NCI-H1092 (cell line): ENCODE measurements around the gene NSD2.
"Not testable (repeated sequence)": the region's sequence is repeated elsewhere in the genome, so short reads cannot be mapped to it uniquely, and the experiment has no call there.

Experiments used
- DNase-seq: peaks from one replicate; lab custom pipeline; 2025; lab: John Stamatoyannopoulos, UW

The NSD2 gene

GRCh38 chr4:1870578-1871443 lies at the start of gene NSD2:
Gene NSD2 (plus strand): TSS chr4:1871393. CDS start chr4:1900655, 29,262 bp downstream.
- DNase-seq: peak; percentile 94

- no peak for DNase-seq
Measured at GRCh38 chr4:1821679-1822567, 49.3 kb upstream of the NSD2 start.

DNA sequence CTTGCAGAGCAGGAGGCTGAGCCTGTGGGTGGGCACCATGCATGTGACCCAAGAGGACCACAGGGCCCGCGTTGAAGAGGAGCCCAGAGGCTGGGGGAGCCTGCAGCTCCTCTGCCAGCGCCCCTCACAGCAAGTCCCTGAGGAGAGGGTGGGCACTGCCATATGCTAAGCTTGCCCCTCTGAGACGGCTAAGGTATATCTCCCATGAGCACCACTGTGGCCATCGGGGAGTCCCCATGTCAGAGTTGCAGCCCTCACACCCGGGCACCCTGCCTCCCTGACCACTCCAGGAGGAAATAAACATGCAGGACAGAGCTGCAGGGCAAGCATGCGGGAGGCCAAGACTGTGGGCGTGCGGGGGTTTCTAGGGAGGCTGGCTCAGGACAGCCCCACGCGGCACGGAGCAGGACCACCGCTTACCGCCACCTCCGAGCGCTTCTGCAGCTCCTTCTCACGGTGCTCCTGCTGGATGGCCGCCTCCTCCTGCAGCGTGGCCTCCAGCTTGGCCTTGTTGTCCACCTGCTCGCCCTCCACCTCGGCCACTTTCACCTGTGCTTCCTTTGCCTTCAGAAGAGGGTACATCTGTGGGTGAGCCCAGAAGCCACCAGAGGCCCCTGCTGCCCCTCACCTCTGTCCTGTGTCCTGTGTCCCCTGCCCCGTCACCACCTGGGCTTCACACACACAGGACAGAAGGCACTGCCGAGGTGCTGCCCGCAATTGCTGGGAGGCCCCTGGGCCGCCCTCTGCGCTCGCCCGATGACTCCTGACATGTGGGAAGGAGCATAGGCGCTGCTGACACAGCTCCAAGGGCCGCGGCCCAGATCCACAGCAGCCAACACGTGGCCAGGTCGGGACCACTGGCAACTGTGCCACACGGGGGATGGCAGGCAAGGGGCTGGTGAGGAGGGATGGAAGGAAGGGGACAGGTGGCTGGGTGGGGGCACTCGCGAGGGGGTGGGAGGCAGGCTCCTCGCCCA lies 48.3 kb upstream of the NSD2 start:
- no peak for DNase-seq

- no peak for DNase-seq
Measured at GRCh38 chr4:1823545-1823932, 47.7 kb upstream of the NSD2 start.

DNA sequence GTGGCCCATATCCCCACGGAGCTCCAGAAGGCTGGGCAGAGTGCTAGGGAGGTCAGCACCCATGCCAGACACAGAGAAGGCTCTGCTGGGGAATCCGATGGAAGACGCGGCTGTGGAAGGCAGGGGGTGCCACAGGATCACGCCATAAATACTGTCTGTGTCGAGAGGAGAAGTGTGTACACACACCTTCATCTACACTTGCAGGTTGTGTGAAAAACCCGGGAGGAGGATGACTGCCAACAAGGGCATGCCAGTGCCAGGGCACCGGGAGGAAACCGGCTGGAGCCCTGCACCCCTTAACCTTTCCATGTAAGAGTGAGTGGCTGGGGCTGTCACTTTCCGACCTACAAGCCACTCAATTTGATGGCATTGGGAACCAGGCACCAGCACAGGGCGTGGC lies 46.4 kb upstream of the NSD2 start:
- no peak for DNase-seq

DNA sequence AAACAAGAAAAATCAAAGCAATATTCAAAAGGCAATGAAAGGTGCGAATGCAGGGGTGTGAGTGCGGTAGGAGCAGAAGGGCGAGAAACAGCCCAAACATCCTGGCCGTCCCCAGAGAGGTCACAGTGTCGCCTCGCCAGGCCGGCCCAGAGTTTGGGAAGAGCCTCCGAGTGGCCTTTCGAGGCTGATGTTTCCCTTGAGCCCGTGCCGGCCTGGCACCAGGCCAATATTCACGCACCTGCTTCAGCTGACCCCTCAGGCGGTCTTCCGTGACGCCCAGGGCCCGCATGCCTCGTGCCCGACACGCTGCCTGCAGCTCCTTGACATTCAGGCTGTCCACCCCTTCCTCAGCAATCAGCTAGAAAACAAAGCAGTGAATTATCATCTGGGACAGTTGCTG lies 45.9 kb upstream of the NSD2 start:
- DNase-seq: no peak

DNA sequence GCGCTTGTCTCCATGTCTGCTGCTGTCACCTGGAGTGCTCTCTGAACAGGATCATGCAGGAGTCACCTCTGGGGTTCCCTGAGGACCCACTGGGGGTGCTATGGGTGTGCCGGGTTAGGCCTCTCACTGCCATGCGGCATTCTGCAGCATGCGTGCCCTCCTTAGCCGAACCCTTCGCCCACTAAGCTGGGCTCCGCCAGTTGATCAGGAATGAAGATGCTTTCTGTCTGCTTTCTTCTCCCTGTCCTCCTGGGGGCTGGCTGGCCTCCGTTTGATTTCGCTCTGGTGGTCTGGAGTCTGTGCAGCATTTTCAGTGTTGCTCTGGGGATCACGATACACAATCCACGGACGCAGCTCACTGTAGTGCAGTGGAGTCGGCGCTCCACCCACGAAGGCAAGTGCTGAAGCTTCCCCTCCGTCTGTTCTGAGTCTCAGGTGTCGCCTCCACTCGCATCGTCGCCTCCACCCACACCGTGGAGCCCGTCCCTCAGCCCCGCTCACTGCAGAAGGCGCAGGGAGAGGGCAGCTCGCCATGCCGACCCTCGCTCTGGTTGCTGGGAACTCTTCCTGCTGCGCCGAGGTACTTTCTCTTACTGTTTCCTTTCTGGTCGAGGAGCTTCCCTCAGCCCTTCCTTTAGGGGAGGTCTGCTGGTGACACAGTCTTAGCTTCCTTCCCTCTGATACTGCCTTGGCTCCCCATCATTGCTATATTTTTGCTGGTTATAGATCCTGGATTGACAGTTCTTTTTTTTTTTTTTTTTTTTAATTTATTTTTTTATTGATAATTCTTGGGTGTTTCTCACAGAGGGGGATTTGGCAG lies 44.5 kb upstream of the NSD2 start:
- no peak for DNase-seq

DNA sequence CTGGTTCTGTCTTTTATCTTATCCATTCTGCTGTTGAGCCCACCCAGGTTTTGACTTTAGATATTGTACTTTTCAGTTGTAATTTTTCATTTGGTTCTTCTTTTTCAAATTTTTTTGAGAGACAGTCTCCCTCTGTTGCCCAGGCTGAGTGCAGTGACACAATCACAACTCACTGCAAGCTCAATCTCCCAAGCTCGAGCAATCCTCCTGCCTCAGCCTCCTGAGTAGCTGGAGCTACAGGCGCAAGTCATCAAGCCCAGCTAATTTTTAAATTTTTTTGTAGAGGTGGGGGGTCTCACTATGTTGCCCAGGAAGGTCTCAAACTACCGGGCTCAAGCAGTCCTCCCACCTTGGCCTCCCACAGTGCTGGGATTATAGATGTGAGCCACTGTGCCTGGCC lies 41.0 kb upstream of the NSD2 start:
- no peak for DNase-seq

DNA sequence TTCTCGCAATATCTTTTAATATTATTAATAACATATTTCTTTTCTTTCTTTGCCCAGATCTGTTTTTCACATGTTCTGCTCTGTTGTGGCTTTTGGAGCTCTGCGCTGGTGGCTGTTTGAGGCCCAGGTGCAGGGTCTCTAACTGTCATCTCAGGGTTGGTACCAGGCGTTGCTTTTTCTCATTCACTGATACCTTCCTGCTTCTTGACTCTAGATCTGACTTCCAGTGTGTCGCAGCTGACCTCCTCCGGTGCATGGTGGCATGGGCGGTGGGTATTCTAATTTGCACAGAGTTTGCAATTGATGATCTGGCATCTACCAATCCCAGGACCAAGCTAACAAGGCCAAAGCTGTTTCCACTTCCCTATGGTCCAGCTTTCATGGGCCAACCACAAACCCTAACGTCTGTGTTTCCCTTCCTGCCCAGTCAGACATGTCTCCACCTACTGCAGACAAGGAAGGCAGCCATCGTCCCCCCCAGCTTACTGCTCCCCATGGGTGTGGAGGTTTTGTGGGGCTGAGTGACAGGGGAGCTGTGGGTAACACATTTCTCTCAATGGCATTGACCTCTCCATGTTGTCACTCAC lies 40.5 kb upstream of the NSD2 start:
- no peak for DNase-seq

DNA sequence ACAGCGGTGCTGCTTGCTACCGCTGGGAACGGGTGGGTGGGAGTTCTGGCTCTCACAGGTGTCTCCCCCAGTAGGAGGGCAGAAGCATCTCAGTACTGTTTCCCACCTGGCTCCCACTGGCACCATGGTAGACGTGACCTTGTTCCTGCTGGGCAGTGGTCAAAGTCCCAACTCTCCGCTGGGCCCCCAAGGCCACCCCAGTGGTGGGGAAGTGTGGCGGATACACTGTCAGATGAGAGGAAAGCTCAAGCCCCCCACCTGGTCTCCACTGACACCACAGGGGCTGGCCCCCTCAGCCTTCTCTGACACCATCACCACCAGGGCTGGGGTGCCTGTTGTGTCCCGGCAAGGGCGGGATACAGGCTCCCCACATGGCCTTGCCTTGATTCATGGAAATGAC lies 39.9 kb upstream of the NSD2 start:
- no peak for DNase-seq

DNA sequence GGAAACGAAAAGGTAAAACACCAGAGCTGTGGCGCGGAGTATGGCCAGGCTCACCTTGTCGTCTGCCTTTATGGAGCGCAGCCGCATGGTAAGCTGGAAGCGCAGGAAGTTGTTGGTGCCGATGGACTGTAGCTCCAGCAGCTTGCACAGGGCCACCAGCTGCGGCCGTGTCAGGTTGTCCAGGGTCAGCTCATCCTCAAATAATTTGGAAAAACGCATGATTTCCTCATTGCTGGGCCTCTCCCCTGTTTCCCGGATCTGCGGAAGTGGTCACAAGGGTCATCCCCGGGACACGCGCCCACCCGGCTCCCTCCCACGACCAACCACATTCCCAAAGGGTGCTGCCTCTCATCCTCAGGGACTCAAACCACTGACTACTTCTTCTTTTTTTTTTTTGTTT lies 38.5 kb upstream of the NSD2 start:
- DNase-seq: no peak

- no peak for DNase-seq
Measured at GRCh38 chr4:1833307-1834046, 37.7 kb upstream of the NSD2 start.

- DNase-seq: no peak
Measured at GRCh38 chr4:1834047-1834775, 37.0 kb upstream of the NSD2 start.

DNA sequence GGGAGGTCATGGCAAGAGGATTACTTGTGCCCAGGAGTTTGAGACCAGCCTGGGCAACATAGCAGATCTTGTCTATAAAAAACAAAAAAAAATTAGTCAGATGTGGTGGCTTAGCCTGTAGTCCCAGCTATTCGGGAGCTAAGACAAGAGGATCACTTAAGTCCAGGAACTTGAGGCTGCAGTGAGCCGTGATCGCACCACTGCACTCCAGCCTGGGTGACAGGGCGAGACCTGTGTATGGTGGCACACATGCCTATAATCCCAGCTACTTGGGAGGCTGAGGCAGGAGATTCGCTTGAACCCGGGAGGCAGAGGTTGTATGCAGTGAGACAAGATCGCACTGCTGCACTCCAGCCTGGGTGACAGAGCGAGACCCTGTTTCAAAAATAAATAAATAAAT lies 35.4 kb upstream of the NSD2 start:
- not testable (repeated sequence) for DNase-seq

- DNase-seq: no peak
Measured at GRCh38 chr4:1836650-1837049, 34.5 kb upstream of the NSD2 start.

- DNase-seq: no peak
Measured at GRCh38 chr4:1837069-1837468, 34.1 kb upstream of the NSD2 start.

GRCh38 chr4:1839282-1839681 lies 31.9 kb upstream of the NSD2 start:
- no peak for DNase-seq

DNA sequence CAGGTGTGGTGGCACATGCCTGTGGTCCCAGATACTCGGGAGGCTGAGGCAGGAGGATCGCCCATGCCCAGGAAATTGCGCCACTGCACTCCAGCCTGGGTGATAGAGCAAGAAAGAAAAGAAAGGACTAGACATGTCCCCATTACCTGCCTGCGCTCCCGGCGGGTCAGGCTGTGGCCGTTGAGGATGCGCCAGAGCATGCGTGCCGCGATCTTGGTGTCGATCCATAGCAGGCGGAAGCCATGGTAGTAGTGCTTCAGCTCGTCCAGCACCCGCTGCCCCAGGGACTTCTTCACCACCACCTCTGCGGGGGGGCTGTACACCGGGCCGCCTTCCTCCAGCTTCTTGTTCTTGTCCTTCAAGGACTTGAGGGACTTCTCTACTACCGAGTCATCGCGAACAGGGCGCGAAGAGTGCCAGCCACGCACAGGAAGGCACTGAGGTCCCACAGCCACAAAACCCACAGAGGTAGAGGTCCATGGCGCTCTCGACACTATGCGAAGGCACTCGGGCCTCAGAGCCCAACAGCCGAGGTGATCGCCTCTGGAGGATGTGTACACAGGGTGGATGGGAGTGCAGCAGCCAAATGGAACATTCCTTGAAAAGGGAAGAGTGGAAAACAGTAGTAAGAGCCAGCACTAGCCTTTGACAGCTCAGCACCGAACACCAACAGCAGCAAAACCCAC lies 29.8 kb upstream of the NSD2 start:
- DNase-seq: no peak

DNA sequence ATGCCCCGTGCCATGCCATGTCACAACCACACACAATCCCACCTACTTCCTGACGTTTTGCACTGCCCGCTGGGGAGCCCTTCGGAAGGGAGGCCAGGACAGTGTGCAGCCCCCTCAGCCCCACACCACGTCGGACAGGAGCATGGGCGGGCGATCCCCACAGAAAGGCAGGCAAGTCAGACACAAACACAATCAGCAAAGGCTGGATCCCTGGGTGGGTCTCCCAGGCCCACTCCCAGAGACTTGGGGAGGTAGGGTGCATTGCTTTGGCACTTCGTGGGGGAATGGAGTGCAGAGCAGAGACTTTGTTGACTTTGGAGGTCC lies 29.3 kb upstream of the NSD2 start:
- no peak for DNase-seq
